Body of pancreas (tissue), 4 donors: ENCODE data around the gene BABAM1. TPM values are rescaled to one million over a fixed set of nuclear protein-coding genes. Genes with fewer than 3 reads are reported as not detected.

Experiments
- ATAC-seq: fragments of 150-250 bp; one replicate; pipeline ENCODE4 v1.9.1; 2016
- DNase-seq, 4 donors: peaks; one replicate each; pipeline ENCODE4 v3.0.0-alpha.2; 2019
- H3K27ac ChIP-seq, 4 donors: fragments of 200-600 bp; sonication (generic); 1 replicate in 3 of 4; 2 replicates in 1 of 4; pipeline versions ENCODE4 v1.5.1 to v1.6.1; 2016 to 2019; ENCODE audit warnings: mild to moderate bottlenecking in 1 of 4, mixed read lengths in 1 of 4, moderate library complexity in 1 of 4
- H3K27me3 ChIP-seq, 2 donors: fragments of 200-600 bp; sonication (generic); one replicate each; pipeline ENCODE4 v1.6.0; 2016; ENCODE audit warnings: mild to moderate bottlenecking in 1 of 2
- H3K36me3 ChIP-seq, 2 donors: fragments of 200-600 bp; sonication (generic); replicated peaks in 1 of 2; 2 replicates each; pipeline ENCODE4 v1.5.1; 2016; ENCODE audit warnings: low read depth in 2 of 2; ENCODE audit not compliant: insufficient read depth in 1 of 2
- H3K4me1 ChIP-seq: fragments of 200-600 bp; sonication (generic); one replicate; pipeline ENCODE4 v1.6.0; 2016
- H3K4me3 ChIP-seq, 2 donors: fragments of 200-600 bp; sonication (generic); 1 replicate in 1 of 2; 2 replicates in 1 of 2; pipeline ENCODE4 v1.5.1; 2016 to 2019
- H3K9me3 ChIP-seq, 3 donors: fragments of 200-600 bp; sonication (generic); 1 replicate in 2 of 3; 2 replicates in 1 of 3; pipeline ENCODE4 v1.5.1; 2016
- POLR2A ChIP-seq, 3 donors: fragments of 450-650 bp; IDR thresholded peaks; one replicate each; pipeline ENCODE4 v1.6.1; 2016; ENCODE audit warnings: antibody characterized with exemption in 3 of 3, mild to moderate bottlenecking in 2 of 3
- WGBS, 2 donors: methylation state at CpG; one replicate each; pipeline ENCODE4 v1.1.5; 2017; 5-methylcytosine and 5-hydroxymethylcytosine counted together
- intact Hi-C: fragments of 100-400 bp; cut with DNase I; formaldehyde crosslinking; loops from one replicate; pipeline ENCODE4 v1.15.1; 2023
- total RNA-seq, 2 donors: library from RNA; depleted of rRNA; stranded (reverse); fragments of >200 nt; gene quantifications; one replicate each; pipeline ENCODE4 v1.1.0, GENCODE V29; 2016
- TF ChIP-seq, protein P1 (sequence below), 7 experiments: fragments of 450-650 bp in 4 of 7; fragments of 200-600 bp in 3 of 7; sonication (generic) in 3 of 7; IDR thresholded peaks; one replicate each; pipeline ENCODE4 v1.5.1; 2016 to 2019; ENCODE audit warnings: antibody characterized with exemption in 7 of 7

Gene BABAM1
- total RNA-seq, 2 donors from 2014 or later = 45.2 to 84.6 TPM

DNA sequence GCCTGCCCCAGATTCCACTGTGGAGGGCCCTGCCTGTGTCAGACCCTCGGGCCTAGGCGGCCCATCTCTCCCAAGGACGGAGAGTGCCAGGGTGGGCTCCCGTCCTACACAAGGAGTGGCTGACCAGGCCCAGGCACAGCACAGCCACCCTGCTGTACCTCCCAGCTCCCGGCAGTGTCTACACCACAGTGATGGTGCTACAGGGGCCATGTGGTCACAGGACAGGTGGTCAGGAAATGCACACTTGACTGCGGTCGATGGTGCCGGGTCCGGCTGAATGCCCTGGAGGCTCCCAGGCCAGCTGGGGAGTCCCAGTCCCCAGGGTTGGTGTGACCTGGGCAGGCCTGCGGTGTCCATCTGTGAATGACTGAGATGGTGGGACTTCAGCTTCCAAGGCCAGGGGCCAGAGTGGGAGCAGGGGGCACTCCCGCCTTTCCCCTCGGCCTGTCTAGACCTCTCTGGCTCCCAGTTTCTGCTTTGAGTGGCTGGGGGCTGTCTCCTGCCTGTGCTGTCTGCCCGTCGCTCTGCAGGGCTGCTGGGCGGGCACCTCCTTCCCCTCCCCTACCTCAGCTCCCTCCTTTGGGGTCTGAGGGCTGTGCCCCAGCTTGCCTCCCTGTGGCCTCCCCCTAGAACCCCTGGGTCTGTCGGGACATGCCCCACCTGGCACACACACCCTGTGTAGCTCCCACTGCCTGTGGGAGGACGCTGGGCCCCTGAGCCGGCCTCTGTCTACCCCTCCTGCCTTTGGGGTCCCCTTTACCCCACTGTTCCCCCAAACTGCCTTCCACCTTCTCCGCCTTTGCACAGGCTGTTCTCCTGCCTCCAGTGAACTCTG lies 54.6 kb downstream of the BABAM1 start:
- intact Hi-C loops = no loop called here
- H3K4me1 ChIP-seq = no peaks in the 10 kb centered on the region
- peaks cover 4 to 5% of the 10 kb centered on the region in 2 donors for H3K36me3 ChIP-seq
- no peaks in the 10 kb centered on the region for H3K27me3 ChIP-seq
- ATAC-seq (no peak), DNase-seq (no peak)
- no peaks in the 10 kb centered on the region for H3K9me3 ChIP-seq
- 92% methylated on average over 8 to 18 of the region's 19 CpGs for WGBS, 2 donors
- no peak overlapping the region for H3K4me3 ChIP-seq
- H3K27ac ChIP-seq = no peak overlapping the region
- TF ChIP-seq, protein P1, sequence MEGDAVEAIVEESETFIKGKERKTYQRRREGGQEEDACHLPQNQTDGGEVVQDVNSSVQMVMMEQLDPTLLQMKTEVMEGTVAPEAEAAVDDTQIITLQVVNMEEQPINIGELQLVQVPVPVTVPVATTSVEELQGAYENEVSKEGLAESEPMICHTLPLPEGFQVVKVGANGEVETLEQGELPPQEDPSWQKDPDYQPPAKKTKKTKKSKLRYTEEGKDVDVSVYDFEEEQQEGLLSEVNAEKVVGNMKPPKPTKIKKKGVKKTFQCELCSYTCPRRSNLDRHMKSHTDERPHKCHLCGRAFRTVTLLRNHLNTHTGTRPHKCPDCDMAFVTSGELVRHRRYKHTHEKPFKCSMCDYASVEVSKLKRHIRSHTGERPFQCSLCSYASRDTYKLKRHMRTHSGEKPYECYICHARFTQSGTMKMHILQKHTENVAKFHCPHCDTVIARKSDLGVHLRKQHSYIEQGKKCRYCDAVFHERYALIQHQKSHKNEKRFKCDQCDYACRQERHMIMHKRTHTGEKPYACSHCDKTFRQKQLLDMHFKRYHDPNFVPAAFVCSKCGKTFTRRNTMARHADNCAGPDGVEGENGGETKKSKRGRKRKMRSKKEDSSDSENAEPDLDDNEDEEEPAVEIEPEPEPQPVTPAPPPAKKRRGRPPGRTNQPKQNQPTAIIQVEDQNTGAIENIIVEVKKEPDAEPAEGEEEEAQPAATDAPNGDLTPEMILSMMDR (IDR thresholded peaks at IDR 0.05) = no peak
- TF ChIP-seq POLR2A (IDR thresholded peaks at IDR 0.05) = no peak

DNA sequence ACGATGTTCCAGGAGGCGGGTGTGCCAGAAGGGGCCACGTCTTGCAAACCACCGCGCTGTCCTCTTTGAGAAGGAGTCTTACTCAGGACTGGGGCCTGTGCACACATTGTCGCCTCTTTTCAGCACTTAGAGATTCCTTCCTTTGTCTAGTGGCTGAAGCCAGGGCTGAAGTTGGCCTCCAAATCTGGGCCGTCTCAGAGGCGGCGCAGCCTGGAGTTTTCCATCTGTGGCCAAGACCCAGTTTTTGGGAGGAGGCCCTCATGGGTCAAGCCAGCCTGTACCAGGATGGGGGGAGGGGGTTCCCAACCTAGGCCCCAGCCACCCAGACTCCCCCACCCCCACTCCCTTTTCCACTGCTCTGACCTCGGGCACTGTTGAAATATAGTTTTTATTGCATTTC lies 55.6 kb downstream of the BABAM1 start:
- no peak for DNase-seq
- no peak overlapping the region for H3K4me3 ChIP-seq
- H3K27ac ChIP-seq = no peak overlapping the region
- no peaks in the 10 kb centered on the region for H3K27me3 ChIP-seq
- intact Hi-C loops = no loop called here
- 75 to 82% methylated on average over 6 to 10 of the region's 10 CpGs for WGBS, 2 donors
- TF ChIP-seq, protein P1 (IDR thresholded peaks at IDR 0.05) = no peak
- TF ChIP-seq POLR2A (IDR thresholded peaks at IDR 0.05) = no peak
- no peaks in the 10 kb centered on the region for H3K9me3 ChIP-seq
- ATAC-seq = no peak
- peaks cover 5% of the 10 kb centered on the region for H3K4me1 ChIP-seq
- peaks cover 4 to 5% of the 10 kb centered on the region in 2 donors for H3K36me3 ChIP-seq

DNA sequence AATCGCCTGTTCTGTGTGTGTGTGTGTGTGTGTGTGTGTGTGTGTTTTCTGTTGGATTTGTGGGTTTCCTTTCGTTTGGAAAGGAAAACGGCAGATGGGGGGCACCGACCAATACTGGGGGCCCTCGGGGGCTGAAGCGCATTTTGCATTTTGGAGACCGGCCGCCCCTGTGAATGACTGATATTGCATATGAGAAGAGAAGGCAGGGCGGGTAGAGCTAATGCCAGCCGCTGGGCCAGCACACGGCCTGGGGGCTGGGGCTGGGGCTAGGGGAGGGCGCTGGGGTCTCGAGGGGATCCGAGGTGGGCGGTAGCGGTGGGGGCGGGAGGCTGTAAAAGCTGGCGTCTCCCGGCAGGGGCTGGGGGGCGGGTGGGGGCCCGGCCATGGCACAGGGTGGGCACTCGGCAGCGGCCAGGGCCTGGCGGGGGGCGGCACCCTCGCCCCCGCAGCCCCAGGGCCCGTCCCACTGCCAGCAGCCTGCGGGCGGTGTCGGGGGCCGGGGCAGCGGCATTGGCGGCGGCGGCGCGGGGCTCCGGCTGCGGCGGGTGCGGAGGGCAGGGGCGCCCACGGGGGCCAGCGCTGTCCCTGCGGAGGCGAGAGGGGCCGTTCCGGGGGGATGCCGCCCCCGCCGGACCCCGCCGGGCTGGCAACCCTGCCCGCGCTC lies 56.2 kb downstream of the BABAM1 start:
- Histone ChIP-seq H3K4me1 (peaks cover 11% of the 10 kb centered on the region), H3K27ac (no peak overlapping the region), H3K4me3 (no peak overlapping the region), H3K27me3 (no peaks in the 10 kb centered on the region), H3K9me3 (no peaks in the 10 kb centered on the region), H3K36me3 (peaks cover 4 to 5% of the 10 kb centered on the region in 2 donors)
- WGBS, 2 donors = 53 to 68% methylated on average over 9 to 53 of the region's 56 CpGs
- no peak for ATAC-seq
- no peak for TF ChIP-seq POLR2A (IDR thresholded peaks at IDR 0.05)
- TF ChIP-seq, protein P1 (IDR thresholded peaks at IDR 0.05) = no peak
- intact Hi-C loops = no loop called here
- no peak for DNase-seq

DNA sequence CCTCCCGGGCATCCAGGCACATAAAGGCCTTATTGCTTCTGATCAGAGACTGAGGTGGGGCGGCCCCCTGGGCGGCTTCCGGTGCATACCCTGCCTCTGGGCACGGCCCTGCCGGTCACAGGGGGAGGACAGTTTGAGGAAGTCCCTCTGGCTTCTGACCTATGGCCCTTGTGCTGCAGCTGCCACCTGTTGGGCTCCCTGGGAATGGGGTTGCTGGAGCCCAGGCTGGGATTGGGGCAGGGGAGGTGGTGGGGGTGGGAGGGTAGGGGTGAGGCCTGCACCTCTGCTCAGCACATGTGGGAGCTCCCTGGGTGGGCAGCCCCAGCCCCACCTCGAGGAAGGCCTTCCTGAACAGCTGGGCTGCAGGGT lies 56.7 kb downstream of the BABAM1 start:
- Histone ChIP-seq H3K4me3 (no peak overlapping the region), H3K9me3 (no peaks in the 10 kb centered on the region), H3K27ac (no peak overlapping the region), H3K4me1 (peaks cover 16% of the 10 kb centered on the region), H3K36me3 (peaks cover 4 to 5% of the 10 kb centered on the region in 2 donors), H3K27me3 (no peaks in the 10 kb centered on the region)
- ATAC-seq (no peak), DNase-seq (no peak)
- TF ChIP-seq, protein P1 (IDR thresholded peaks at IDR 0.05) = no peak
- TF ChIP-seq POLR2A (IDR thresholded peaks at IDR 0.05) = no peak
- intact Hi-C loops = no loop called here
- 66% methylated on average over 5 of the region's 7 CpGs; no CpG with 5 or more reads in 1 of the 2 donors for WGBS, 2 donors
